HEK293 (cell line): Measurements from ENCODE around the gene PLEKHG3.

ENCODE experiments used
- CTCF ChIA-PET: fragments of 350-600 bp; formaldehyde crosslinking; extraction: SDS; loops from one replicate; lab custom pipeline; 2021; ENCODE audit warnings: antibody characterized with exemption; lab: Yijun Ruan, JAX
- POLR2A ChIA-PET: fragments of 300-600 bp; formaldehyde crosslinking; extraction: SDS; loops from one replicate; lab custom pipeline; 2020; ENCODE audit warnings: antibody characterized with exemption, inconsistent platforms; lab: Yijun Ruan, JAX
- H3K27ac ChIP-seq: fragments of 200-500 bp; sonication (Bioruptor generic); 2 replicates; pipeline ENCODE4 v1.5.1; 2014; ENCODE audit warnings: low read depth, low read length, control low read depth, inconsistent platforms; ENCODE audit errors: extremely low read depth
- H3K36me3 ChIP-seq, 2 experiments: fragments of 200-500 bp in 1 of 2; sonication (Bioruptor generic) in 1 of 2; 1 replicate in 1 of 2; 2 replicates in 1 of 2; pipeline ENCODE4 v1.5.1; 2014 to 2017; ENCODE audit warnings: inconsistent platforms in 2 of 2, low read length in 2 of 2; ENCODE audit not compliant: control insufficient read depth in 2 of 2, insufficient read depth in 1 of 2
- H3K4me1 ChIP-seq: fragments of 200-500 bp; sonication (Bioruptor generic); 2 replicates; pipeline ENCODE4 v1.5.1; 2014; ENCODE audit warnings: mild to moderate bottlenecking, low read length, inconsistent platforms; ENCODE audit not compliant: control insufficient read depth, insufficient read depth
- H3K4me3 ChIP-seq: 2 replicates; pipeline ENCODE4 v1.5.1; 2011; ENCODE audit warnings: low read depth, mild to moderate bottlenecking, control low read depth, low read length, moderate library complexity
- H3K9me3 ChIP-seq: fragments of 200-500 bp; sonication (Bioruptor generic); 2 replicates; pipeline ENCODE4 v1.5.1; 2014; ENCODE audit warnings: low read depth, low read length, inconsistent platforms; ENCODE audit not compliant: control insufficient read depth, insufficient read depth
- FEZF1 ChIP-seq: fragments of 450-650 bp; formaldehyde crosslinking; IDR thresholded peaks from 2 replicates; pipeline ENCODE4 v1.5.1; 2016; ENCODE audit warnings: missing biosample characterization, missing genetic modification characterization
- HOXD13 ChIP-seq: sonication (generic); formaldehyde crosslinking; IDR thresholded peaks from 2 replicates; pipeline ENCODE4 v1.8.0; 2022; ENCODE audit warnings: missing genetic modification reagents, borderline replicate concordance
- MZF1 ChIP-seq: fragments of 450-650 bp; formaldehyde crosslinking; IDR thresholded peaks from 2 replicates; pipeline ENCODE4 v1.5.1; 2017; ENCODE audit warnings: missing biosample characterization, missing genetic modification characterization, borderline replicate concordance
- OVOL3 ChIP-seq: fragments of 450-650 bp; formaldehyde crosslinking; IDR thresholded peaks from 2 replicates; pipeline ENCODE4 v1.5.1; 2016; ENCODE audit warnings: missing biosample characterization, missing genetic modification characterization
- SCRT2 ChIP-seq: fragments of 450-650 bp; formaldehyde crosslinking; IDR thresholded peaks from 2 replicates; pipeline ENCODE4 v1.5.1; 2016; ENCODE audit warnings: missing biosample characterization, missing genetic modification characterization
- YY2 ChIP-seq: fragments of 450-650 bp; formaldehyde crosslinking; IDR thresholded peaks from 2 replicates; pipeline ENCODE4 v1.5.1; 2016; ENCODE audit warnings: missing biosample characterization, missing genetic modification characterization
- ZNF155 ChIP-seq: fragments of 450-650 bp; formaldehyde crosslinking; IDR thresholded peaks from 2 replicates; pipeline ENCODE4 v1.5.1; 2016; ENCODE audit warnings: missing biosample characterization, missing genetic modification characterization
- ZNF169 ChIP-seq: fragments of 450-650 bp; formaldehyde crosslinking; IDR thresholded peaks from 2 replicates; pipeline ENCODE4 v1.5.1; 2016; ENCODE audit warnings: missing biosample characterization, missing genetic modification characterization
- ZNF37A ChIP-seq: fragments of 450-650 bp; IDR thresholded peaks from 2 replicates; pipeline ENCODE4 v1.5.1; 2018; ENCODE audit warnings: missing biosample characterization, missing genetic modification characterization
- ZNF416 ChIP-seq: fragments of 450-650 bp; formaldehyde crosslinking; IDR thresholded peaks from 2 replicates; pipeline ENCODE4 v1.5.1; 2016; ENCODE audit warnings: missing biosample characterization, missing genetic modification characterization
- ZNF561 ChIP-seq: fragments of 450-650 bp; IDR thresholded peaks from 2 replicates; pipeline ENCODE4 v1.5.1; 2018; ENCODE audit warnings: missing biosample characterization, missing genetic modification characterization, borderline replicate concordance
- ZNF600 ChIP-seq: fragments of 450-650 bp; formaldehyde crosslinking; IDR thresholded peaks from 2 replicates; pipeline ENCODE4 v1.5.1; 2016; ENCODE audit warnings: missing biosample characterization, missing genetic modification characterization
- ZNF707 ChIP-seq: fragments of 450-650 bp; formaldehyde crosslinking; IDR thresholded peaks from 2 replicates; pipeline ENCODE4 v1.5.1; 2016; ENCODE audit warnings: missing biosample characterization, missing genetic modification characterization
- ZNF747 ChIP-seq: fragments of 450-650 bp; formaldehyde crosslinking; IDR thresholded peaks from 2 replicates; pipeline ENCODE4 v1.5.1; 2016; ENCODE audit warnings: missing biosample characterization, missing genetic modification characterization
- ZNF830 ChIP-seq: fragments of 450-650 bp; IDR thresholded peaks from 2 replicates; pipeline ENCODE4 v1.5.0; 2018; ENCODE audit warnings: missing biosample characterization, missing genetic modification characterization, low read depth, mild to moderate bottlenecking, moderate library complexity
- TF ChIP-seq, protein P1 (sequence below): fragments of 450-650 bp; IDR thresholded peaks from 2 replicates; pipeline ENCODE4 v1.5.1; 2018; ENCODE audit warnings: missing biosample characterization, missing genetic modification characterization
- TF ChIP-seq, protein P2 (sequence below): fragments of 450-650 bp; formaldehyde crosslinking; IDR thresholded peaks from 2 replicates; pipeline ENCODE4 v1.5.1; 2016; ENCODE audit warnings: missing biosample characterization, missing genetic modification characterization, borderline replicate concordance
- TF ChIP-seq, protein P3 (sequence below): fragments of 450-650 bp; formaldehyde crosslinking; IDR thresholded peaks from 2 replicates; pipeline ENCODE4 v1.5.1; 2016; ENCODE audit warnings: missing biosample characterization, missing genetic modification characterization
- TF ChIP-seq, protein P4 (sequence below): fragments of 450-650 bp; formaldehyde crosslinking; IDR thresholded peaks from 2 replicates; pipeline ENCODE4 v1.5.1; 2017; ENCODE audit warnings: missing biosample characterization, missing genetic modification characterization
- TF ChIP-seq, protein P5 (sequence below): fragments of 450-650 bp; formaldehyde crosslinking; IDR thresholded peaks from 2 replicates; pipeline ENCODE4 v1.5.1; 2016; ENCODE audit warnings: missing biosample characterization, missing genetic modification characterization
- TF ChIP-seq, protein P6 (sequence below): fragments of 450-650 bp; formaldehyde crosslinking; IDR thresholded peaks from 2 replicates; pipeline ENCODE4 v1.5.1; 2016; ENCODE audit warnings: missing biosample characterization, missing genetic modification characterization

Gene PLEKHG3

DNA sequence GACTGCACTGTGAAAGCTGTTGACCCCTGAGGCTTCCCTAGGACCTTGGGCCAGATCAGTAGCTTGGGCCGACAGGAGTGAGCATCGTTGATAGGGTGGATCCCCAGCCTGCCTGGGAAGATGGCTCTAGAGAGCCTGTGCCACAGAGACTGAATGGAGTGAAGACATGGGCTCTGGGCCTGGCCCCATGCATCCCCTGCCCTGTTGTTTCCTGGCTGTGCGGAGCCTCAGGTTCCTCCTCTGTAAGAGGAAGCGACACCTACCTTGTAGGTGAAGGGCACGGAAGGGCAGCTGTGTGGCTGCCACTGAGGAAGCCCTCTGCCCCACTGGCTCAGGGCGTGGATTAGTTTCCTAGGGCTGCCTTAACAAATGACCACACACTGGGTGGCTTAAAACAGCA is 23.9 kb downstream of the PLEKHG3 start:
- Histone ChIP-seq H3K4me3 (no peak overlapping the region), H3K36me3 (peaks cover under 1 to 56% of the 10 kb centered on the region in 2 experiments; a peak in 2 of 3 replicates), H3K9me3 (no peaks in the 10 kb centered on the region), H3K4me1 (peaks cover 22% of the 10 kb centered on the region), H3K27ac (no peak overlapping the region)
- TF ChIP-seq, protein P1, sequence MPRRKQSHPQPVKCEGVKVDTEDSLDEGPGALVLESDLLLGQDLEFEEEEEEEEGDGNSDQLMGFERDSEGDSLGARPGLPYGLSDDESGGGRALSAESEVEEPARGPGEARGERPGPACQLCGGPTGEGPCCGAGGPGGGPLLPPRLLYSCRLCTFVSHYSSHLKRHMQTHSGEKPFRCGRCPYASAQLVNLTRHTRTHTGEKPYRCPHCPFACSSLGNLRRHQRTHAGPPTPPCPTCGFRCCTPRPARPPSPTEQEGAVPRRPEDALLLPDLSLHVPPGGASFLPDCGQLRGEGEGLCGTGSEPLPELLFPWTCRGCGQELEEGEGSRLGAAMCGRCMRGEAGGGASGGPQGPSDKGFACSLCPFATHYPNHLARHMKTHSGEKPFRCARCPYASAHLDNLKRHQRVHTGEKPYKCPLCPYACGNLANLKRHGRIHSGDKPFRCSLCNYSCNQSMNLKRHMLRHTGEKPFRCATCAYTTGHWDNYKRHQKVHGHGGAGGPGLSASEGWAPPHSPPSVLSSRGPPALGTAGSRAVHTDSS (tag by site-specific recombination): no peak
- no peak for TF ChIP-seq OVOL3
- POLR2A ChIA-PET: no interaction called here
- CTCF ChIA-PET: no interaction called here

DNA sequence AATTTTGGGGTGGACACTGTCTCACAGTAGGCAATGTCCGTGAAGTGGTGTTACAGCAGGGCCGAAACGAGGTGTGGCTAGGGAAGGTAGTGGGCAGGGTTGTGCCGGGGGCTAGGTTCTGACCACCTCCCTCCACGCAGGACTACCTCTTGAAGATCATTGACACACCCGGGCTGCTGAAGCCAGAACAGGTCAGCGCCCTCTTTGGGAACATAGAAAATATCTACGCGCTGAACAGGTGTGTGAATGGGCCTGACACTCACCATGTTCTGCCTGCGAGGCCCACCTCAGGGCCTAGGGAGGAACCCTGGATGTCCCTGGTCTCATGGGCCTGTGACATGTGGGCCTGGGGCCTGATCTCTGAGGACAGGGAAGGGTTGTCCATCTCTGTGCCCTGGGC is 24.6 kb downstream of the PLEKHG3 start:
- CTCF ChIA-PET: no interaction called here
- TF ChIP-seq HOXD13 (CRISPR knock-in tag): no peak
- TF ChIP-seq, protein P2, sequence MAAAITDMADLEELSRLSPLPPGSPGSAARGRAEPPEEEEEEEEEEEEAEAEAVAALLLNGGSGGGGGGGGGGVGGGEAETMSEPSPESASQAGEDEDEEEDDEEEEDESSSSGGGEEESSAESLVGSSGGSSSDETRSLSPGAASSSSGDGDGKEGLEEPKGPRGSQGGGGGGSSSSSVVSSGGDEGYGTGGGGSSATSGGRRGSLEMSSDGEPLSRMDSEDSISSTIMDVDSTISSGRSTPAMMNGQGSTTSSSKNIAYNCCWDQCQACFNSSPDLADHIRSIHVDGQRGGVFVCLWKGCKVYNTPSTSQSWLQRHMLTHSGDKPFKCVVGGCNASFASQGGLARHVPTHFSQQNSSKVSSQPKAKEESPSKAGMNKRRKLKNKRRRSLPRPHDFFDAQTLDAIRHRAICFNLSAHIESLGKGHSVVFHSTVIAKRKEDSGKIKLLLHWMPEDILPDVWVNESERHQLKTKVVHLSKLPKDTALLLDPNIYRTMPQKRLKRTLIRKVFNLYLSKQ (tag by site-specific recombination): no peak
- no peak for TF ChIP-seq ZNF37A (tag by site-specific recombination)
- no peak for TF ChIP-seq FEZF1 (tag by site-specific recombination)
- TF ChIP-seq, protein P3, sequence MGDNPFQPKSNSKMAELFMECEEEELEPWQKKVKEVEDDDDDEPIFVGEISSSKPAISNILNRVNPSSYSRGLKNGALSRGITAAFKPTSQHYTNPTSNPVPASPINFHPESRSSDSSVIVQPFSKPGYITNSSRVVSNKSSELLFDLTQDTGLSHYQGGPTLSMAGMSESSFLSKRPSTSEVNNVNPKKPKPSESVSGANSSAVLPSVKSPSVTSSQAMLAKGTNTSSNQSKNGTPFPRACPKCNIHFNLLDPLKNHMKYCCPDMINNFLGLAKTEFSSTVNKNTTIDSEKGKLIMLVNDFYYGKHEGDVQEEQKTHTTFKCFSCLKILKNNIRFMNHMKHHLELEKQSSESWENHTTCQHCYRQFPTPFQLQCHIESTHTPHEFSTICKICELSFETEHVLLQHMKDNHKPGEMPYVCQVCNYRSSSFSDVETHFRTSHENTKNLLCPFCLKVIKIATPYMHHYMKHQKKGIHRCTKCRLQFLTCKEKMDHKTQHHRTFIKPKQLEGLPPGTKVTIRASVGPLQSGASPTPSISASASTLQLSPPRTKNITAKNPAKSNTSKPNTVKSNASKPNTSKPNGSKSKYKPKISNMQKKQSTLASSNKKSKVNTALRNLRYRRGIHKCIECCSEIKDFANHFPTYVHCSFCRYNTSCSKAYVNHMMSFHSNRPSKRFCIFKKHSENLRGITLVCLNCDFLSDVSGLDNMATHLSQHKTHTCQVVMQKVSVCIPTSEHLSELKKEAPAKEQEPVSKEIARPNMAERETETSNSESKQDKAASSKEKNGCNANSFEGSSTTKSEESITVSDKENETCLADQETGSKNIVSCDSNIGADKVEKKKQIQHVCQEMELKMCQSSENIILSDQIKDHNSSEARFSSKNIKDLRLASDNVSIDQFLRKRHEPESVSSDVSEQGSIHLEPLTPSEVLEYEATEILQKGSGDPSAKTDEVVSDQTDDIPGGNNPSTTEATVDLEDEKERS: no peak
- no peak for TF ChIP-seq ZNF561 (tag by site-specific recombination)
- no peak for TF ChIP-seq ZNF155 (tag by site-specific recombination)
- no peak for TF ChIP-seq ZNF416 (tag by site-specific recombination)
- TF ChIP-seq ZNF747 (tag by site-specific recombination): no peak
- TF ChIP-seq ZNF169 (tag by site-specific recombination): no peak
- TF ChIP-seq YY2 (tag by site-specific recombination): no peak
- TF ChIP-seq SCRT2 (tag by site-specific recombination): no peak
- TF ChIP-seq, protein P4, sequence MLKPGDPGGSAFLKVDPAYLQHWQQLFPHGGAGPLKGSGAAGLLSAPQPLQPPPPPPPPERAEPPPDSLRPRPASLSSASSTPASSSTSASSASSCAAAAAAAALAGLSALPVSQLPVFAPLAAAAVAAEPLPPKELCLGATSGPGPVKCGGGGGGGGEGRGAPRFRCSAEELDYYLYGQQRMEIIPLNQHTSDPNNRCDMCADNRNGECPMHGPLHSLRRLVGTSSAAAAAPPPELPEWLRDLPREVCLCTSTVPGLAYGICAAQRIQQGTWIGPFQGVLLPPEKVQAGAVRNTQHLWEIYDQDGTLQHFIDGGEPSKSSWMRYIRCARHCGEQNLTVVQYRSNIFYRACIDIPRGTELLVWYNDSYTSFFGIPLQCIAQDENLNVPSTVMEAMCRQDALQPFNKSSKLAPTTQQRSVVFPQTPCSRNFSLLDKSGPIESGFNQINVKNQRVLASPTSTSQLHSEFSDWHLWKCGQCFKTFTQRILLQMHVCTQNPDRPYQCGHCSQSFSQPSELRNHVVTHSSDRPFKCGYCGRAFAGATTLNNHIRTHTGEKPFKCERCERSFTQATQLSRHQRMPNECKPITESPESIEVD (tag by site-specific recombination): no peak
- no peak for TF ChIP-seq ZNF600 (tag by site-specific recombination)
- no peak for TF ChIP-seq ZNF707 (tag by site-specific recombination)
- TF ChIP-seq MZF1 (tag by site-specific recombination): no peak
- TF ChIP-seq, protein P5, sequence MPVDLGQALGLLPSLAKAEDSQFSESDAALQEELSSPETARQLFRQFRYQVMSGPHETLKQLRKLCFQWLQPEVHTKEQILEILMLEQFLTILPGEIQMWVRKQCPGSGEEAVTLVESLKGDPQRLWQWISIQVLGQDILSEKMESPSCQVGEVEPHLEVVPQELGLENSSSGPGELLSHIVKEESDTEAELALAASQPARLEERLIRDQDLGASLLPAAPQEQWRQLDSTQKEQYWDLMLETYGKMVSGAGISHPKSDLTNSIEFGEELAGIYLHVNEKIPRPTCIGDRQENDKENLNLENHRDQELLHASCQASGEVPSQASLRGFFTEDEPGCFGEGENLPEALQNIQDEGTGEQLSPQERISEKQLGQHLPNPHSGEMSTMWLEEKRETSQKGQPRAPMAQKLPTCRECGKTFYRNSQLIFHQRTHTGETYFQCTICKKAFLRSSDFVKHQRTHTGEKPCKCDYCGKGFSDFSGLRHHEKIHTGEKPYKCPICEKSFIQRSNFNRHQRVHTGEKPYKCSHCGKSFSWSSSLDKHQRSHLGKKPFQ: no peak
- TF ChIP-seq, protein P6, sequence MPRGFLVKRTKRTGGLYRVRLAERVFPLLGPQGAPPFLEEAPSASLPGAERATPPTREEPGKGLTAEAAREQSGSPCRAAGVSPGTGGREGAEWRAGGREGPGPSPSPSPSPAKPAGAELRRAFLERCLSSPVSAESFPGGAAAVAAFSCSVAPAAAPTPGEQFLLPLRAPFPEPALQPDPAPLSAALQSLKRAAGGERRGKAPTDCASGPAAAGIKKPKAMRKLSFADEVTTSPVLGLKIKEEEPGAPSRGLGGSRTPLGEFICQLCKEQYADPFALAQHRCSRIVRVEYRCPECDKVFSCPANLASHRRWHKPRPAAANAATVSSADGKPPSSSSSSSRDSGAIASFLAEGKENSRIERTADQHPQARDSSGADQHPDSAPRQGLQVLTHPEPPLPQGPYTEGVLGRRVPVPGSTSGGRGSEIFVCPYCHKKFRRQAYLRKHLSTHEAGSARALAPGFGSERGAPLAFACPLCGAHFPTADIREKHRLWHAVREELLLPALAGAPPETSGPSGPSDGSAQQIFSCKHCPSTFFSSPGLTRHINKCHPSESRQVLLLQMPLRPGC: no peak
- TF ChIP-seq ZNF830 (tag by site-specific recombination): no peak
- peaks cover 22% of the 10 kb centered on the region for H3K4me1 ChIP-seq

More for the DNA sequence above, 24.6 kb downstream of the PLEKHG3 start:
- Histone ChIP-seq H3K27ac (no peak overlapping the region), H3K4me3 (no peak overlapping the region), H3K9me3 (no peaks in the 10 kb centered on the region), H3K36me3 (peaks cover 8 to 59% of the 10 kb centered on the region in 2 experiments)
- POLR2A ChIA-PET: no interaction called here
